HG02973 (cell line): ENCODE data around the gene GPR137.
"Not testable (repeated sequence)": the region's sequence is repeated elsewhere in the genome, so short reads cannot be mapped to it uniquely, and the experiment has no call there.

Source experiments
- ATAC-seq: cut with Tn5 transposase; IDR thresholded peaks from one replicate; pipeline ENCODE4 v1.9.1; 2021; ENCODE audit warnings: moderate library complexity; ENCODE audit not compliant: unreplicated experiment

The GPR137 gene

GRCh38 chr11:64284962-64285884, at the start of gene GPR137:
Gene GPR137, plus strand, starts transcription at chr11:64285848. Its CDS starts 677 bp downstream, at chr11:64286525.
- ATAC-seq = peak; percentile 43

GRCh38 chr11:64237484-64237951, 48.1 kb upstream of the GPR137 start:
- no peak for ATAC-seq

DNA sequence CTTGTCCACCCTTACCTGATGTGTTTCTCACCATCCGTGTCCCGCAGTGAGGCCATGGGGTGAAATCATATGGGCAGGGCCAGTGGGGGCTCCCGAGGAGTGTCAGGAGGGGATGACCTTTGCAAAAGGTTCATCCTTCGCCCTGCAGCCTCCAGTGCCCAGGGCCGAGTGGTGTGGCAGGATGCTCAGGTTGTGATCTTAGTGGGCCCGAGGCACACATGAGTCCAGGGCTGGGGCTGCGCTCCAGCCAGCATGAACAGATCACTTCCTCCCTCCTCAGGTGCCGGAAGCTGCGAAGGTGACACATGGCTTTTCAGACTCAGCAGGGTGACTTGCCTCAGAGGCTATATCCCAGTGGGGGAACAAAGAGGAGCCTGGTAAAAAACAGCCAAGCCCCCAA, 47.6 kb upstream of the GPR137 start:
- ATAC-seq = no peak

- ATAC-seq = no peak
These were observed 46.6 kb upstream of the GPR137 start for GRCh38 chr11:64238999-64239398.

DNA sequence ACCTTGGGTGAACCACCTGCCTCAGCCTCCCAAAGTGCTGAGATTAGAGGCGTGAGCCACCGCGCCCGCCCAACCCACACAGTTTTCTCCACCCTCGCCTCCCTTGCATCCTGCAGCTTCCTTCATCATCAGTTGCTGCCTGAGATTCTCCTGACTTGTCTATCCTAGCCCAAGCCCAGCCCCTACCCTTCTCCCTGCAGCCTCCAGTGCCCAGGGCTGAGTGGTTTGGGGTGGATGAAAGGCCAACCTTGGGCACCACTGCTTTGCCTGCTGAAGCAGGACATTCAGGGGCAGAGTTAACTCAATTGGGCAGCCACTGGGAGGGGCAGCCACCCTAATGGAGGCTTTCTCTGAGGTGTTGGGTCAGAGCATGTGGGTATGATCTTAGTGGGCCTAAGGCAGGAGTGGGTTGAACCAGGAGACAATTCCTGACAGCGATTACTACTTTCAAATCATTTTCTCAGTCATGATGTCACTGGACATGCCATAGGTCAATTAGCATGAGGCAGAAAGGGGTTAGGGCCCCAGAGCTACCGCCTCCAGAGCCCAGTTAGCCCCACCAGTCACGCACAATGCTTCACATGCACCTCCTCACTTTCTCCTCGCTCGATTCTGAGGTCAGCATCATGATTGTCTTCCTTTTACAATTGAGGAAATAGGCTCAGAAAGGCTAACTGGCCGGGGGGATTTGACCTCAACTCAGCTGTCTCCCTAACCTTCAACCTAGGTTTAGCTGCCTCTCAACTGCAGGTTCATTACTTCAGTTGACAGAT, 45.8 kb upstream of the GPR137 start:
- peak; percentile 9 for ATAC-seq

DNA sequence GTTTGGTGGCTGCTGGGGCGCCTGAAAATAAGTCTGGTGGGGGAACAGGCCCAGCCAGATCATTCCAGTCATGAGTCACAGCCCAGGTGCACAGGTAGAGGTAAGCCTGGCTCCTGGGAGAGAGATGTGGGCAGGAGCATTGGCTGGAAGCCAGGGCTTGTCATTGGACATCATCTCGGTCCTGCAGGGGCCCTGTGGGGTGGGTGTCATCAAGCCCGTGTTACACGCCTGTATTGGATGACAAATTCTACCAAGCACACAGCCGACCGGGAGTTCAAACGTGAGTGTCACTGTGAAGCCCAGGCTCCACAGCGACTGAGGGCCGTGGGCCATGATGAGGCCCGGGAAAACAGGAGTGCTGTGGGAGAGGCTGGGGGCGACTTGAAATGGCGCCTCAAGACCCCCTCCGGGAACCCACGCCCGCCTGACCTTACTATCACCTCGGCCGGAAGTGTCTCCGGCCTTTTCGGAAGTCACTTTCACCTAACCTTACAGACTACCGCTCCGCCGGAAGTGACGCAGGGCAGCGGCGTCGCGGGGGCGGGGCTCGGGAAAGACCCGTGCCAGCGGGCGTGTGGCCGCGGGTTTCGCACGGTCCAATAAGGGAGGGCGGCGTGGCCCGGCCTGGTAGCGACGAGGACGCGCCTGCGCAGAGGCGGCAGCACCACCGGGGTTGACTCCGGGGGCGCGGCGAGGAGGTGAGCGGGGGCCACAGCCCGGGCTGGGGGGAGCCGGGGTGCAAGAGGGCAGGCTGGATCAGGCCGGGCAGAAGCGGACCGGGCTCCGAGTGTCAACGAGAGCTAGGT, 45.0 kb upstream of the GPR137 start, which contains the start of gene FKBP2:
TSS of gene FKBP2 (plus strand) at position 661 of the 806 bp plus-strand sequence. CDS start 1,293 bp downstream, outside the sequence.
- peak; percentile 31 for ATAC-seq

- ATAC-seq = peak; percentile 51
These were observed 44.5 kb upstream of the GPR137 start for GRCh38 chr11:64241241-64241490.

GRCh38 chr11:64241491-64242374, 43.9 kb upstream of the GPR137 start:
- peak; percentile 9 for ATAC-seq

DNA sequence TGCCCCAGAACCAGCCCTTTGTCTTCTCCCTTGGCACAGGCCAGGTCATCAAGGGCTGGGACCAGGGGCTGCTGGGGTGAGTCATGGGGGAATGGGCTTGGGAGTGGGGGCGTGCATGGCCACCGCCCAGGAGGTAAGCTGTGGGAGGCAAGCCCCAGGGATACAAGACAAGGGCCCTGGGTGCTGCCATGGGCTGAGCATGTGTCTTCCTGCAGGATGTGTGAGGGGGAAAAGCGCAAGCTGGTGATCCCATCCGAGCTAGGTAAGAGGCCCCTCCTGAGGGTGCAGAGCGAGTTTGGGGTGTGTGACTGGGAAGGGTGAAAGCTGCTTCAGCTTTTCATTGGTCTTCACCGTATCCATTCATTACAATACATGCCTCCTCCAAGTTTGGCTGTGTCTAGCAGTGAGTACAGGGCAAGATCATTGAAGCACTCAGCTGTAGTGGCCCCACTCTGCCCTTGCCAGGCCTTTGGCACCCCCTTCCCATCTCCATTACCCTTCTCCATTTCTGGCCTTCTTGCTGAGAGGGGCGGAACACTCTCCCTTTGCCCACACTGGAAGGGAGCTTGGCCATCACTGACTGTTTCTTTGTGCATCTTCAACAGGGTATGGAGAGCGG, 42.3 kb upstream of the GPR137 start:
- ATAC-seq = no peak

DNA sequence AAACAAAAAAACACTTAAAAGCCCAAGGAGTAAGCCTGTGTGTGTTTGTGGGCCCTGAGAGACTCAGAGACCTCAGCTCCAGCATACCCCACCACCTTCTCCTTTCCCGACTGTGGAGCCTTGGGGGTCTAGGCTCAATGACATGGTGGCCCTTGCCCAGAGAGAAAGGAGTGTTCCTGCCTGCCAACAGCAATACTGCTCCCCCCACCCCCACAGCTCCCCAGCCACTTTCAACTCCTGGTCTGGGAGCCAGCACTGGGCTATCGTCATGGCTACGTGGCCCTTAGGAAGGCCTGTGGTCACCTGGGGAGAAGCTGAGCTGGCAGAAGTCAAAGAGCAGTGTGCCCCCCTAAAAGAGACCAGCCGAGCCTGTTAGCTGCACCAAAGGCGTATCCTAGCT, 41.5 kb upstream of the GPR137 start:
- ATAC-seq = no peak

- no peak for ATAC-seq
These were observed 40.7 kb upstream of the GPR137 start for GRCh38 chr11:64244966-64245365.

DNA sequence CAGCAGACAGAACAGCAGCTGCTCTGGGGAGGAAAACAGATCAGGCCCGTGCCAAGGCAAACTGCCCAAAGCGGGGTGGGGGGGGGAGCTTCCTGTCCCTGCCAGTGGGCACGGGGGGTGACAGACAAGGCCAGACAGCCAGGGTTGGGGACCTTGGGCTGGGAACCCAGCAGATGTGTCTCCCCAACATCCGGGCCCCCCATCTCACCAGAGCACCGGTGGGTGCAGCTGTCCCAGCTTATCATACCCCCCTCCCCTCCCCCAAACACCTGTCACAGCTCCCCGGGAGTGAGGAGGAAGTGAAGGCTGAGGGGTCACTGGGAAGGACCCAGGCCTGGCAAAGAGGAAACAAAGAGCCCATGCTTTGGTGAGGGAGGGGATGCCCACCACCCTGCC, 40.2 kb upstream of the GPR137 start:
- ATAC-seq = no peak

- ATAC-seq = no peak
These were observed 39.6 kb upstream of the GPR137 start for GRCh38 chr11:64245797-64246620.

GRCh38 chr11:64246621-64246870, 39.1 kb upstream of the GPR137 start:
- ATAC-seq = not testable (repeated sequence)

DNA sequence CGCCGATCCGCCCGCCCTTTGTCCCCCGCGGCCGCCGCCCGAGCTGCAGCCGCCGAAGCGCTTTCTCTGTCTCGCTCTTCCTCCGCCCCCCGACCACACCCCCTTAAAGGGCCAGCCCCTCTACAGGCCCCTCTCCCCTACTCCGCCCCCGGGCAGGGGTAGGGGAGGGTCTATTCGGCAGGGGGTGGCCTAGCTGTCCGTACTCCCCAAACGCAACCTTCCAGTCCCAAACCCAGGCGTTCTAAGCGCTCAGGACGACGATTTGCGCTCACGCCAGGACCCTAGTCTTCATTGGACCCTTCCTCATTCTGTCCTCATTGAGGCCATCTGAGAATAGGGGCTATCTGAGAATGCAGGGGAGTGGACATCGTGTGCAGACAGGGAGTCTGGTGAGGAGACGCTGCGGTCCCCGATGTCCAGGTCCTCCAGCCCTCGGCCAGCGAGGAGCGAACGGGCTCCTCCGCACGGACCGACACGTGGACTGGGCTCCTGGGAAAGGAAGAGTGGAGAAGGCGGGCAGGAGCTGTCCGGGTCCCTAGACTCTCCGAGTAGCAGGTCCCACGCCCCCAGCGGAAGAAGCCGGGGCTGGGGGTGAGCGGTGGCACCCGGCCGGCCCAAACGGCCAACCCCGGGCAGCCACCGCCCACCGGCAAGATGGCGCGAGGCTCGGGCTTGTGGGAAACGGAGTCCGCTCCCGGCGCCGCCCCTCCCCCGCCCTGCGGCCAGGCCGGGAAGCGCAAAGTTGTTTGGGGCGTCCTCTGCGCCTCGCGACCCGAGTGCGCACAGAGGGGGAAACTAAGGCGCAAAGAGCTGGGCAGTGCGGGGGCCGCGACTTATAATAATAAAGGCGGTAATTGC, 38.5 kb upstream of the GPR137 start, which contains the start of gene PPP1R14B:
TSS of gene PPP1R14B (minus strand) at position 73 of the 858 bp plus-strand sequence. CDS start 270 bp downstream, outside the sequence.
- no peak for ATAC-seq

GRCh38 chr11:64247729-64248531, 37.7 kb upstream of the GPR137 start:
- ATAC-seq = no peak

- no peak for ATAC-seq
These were observed 37.1 kb upstream of the GPR137 start for GRCh38 chr11:64248578-64248977.
